ENCODE data around the gene SLC35A2.

The SLC35A2 gene

DNA sequence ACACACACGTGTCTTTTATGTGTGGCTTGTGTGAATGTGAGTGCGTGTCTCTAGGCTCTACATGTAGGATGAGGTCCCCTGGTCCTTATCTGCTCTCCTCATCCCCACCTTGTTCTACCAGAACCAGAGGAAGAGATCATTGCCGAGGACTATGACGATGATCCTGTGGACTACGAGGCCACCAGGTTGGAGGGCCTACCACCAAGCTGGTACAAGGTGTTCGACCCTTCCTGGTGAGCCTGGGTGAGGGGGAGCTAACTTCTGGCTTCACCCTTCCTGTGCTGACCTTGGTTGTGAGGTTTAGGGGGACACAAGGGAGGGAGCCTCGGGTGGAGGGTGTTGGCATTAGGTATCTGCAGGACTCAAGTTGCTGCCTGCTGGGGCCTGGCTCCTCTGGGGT lies 10.4 kb downstream of the SLC35A2 start:
- H3K4me2 ChIP-seq (ENCODE audit: low read length): no peak overlapping the region
- H3K4me1 ChIP-seq: no peaks in the 10 kb centered on the region
- H3K36me3 ChIP-seq (ENCODE audit: control insufficient read depth, insufficient read depth, low read length): no peaks in the 10 kb centered on the region
- TF ChIP-seq, protein P1, sequence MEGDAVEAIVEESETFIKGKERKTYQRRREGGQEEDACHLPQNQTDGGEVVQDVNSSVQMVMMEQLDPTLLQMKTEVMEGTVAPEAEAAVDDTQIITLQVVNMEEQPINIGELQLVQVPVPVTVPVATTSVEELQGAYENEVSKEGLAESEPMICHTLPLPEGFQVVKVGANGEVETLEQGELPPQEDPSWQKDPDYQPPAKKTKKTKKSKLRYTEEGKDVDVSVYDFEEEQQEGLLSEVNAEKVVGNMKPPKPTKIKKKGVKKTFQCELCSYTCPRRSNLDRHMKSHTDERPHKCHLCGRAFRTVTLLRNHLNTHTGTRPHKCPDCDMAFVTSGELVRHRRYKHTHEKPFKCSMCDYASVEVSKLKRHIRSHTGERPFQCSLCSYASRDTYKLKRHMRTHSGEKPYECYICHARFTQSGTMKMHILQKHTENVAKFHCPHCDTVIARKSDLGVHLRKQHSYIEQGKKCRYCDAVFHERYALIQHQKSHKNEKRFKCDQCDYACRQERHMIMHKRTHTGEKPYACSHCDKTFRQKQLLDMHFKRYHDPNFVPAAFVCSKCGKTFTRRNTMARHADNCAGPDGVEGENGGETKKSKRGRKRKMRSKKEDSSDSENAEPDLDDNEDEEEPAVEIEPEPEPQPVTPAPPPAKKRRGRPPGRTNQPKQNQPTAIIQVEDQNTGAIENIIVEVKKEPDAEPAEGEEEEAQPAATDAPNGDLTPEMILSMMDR (IDR thresholded peaks at IDR 0.05): no peak
- H3K27ac ChIP-seq: no peak overlapping the region
- H3K9ac ChIP-seq: no peak overlapping the region
- no peaks in the 10 kb centered on the region for H3K9me3 ChIP-seq (ENCODE audit: control insufficient read depth, low read length)
- H3K4me3 ChIP-seq (ENCODE audit: low read depth, low read length): no peak overlapping the region
- no peak overlapping the region for H2AFZ ChIP-seq
- peaks cover 3% of the 10 kb centered on the region for H3K79me2 ChIP-seq
- no peaks in the 10 kb centered on the region for H3K27me3 ChIP-seq (ENCODE audit: control insufficient read depth, insufficient read depth, low read length)

DNA sequence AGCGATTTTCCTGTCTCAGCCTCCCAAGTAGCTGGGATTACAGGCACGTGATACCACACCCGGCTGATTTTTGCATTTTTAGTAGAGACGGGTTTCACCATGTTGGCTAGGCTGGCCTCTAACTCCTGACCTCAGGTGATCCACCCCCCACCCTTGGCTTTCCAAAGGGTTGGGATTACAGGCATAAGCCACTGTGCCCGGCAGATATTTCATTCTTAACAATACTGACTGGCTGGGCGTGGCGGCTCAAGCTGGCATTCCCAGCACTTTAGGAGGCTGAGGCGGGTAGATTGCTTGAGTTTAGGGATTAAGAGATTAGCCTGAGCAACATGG lies 12.4 kb downstream of the SLC35A2 start:
- H3K4me1 ChIP-seq: no peaks in the 10 kb centered on the region
- no peak overlapping the region for H3K4me3 ChIP-seq (ENCODE audit: low read depth, low read length)
- no peaks in the 10 kb centered on the region for H3K36me3 ChIP-seq (ENCODE audit: control insufficient read depth, insufficient read depth, low read length)
- H3K9me3 ChIP-seq (ENCODE audit: control insufficient read depth, low read length): no peaks in the 10 kb centered on the region
- H3K27ac ChIP-seq: no peak overlapping the region
- no peak overlapping the region for H3K9ac ChIP-seq
- no peak overlapping the region for H2AFZ ChIP-seq
- TF ChIP-seq, protein P1 (IDR thresholded peaks at IDR 0.05): no peak
- peaks cover 3% of the 10 kb centered on the region for H3K79me2 ChIP-seq
- H3K4me2 ChIP-seq (ENCODE audit: low read length): no peak overlapping the region
- H3K27me3 ChIP-seq (ENCODE audit: control insufficient read depth, insufficient read depth, low read length): no peaks in the 10 kb centered on the region

DNA sequence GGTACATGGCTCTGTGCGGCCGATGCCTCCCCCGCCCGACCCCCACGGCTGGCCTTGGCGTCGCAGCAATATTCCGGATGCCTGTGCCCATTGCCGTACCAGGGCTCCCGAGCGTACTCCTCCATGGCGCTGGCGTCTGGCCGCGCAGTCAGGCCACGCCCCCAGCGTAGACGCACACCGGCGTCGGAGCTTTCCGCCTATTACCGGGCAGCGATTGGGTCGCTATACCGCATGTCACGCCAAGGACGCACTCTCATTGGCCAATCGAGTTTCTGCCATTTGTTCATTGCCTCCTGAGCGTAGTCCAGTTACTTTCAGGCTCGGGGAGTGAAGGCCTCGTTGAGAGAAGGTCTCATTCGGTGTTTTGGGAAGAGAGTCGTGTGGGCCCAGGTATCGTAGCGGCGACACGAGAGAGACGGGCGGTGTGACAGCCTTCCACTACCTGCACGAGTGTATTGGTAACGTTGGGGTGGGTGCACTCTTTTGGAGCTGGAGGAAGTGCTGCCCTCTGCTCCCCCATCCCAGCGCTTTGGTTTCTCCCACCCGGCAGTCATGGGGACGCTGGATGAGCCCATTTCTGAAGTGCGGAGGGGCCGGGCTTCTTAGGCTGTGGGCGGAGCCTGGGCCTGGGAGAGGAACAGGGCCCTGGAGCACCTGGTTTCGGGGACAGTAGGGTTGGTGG lies 13.7 kb downstream of the SLC35A2 start, which contains the start of the genes PQBP1 and TIMM17B:
TSS of gene PQBP1 (plus strand) at position 306 of the 682 bp plus-strand sequence. CDS start 580 bp downstream, outside the sequence.
TSS of gene TIMM17B (minus strand) at position 144 of the 682 bp plus-strand sequence. CDS start at position 125, 19 bp downstream.
- H3K9ac ChIP-seq: peak within 1 kb of the TSS; percentile 43
- peak within 1 kb of the TSS; percentile 70 for H2AFZ ChIP-seq
- no peaks in the 10 kb centered on the region for H3K9me3 ChIP-seq (ENCODE audit: control insufficient read depth, low read length)
- peak within 1 kb of the TSS; percentile 88 for H3K4me3 ChIP-seq (ENCODE audit: low read depth, low read length)
- peaks cover 3% of the 10 kb centered on the region for H3K79me2 ChIP-seq
- H3K27ac ChIP-seq: peak within 1 kb of the TSS; percentile 96
- H3K4me1 ChIP-seq: no peaks in the 10 kb centered on the region
- peak within 1 kb of the TSS; percentile 79 for H3K4me2 ChIP-seq (ENCODE audit: low read length)
- TF ChIP-seq, protein P1 (IDR thresholded peaks at IDR 0.05): no peak
- no peaks in the 10 kb centered on the region for H3K27me3 ChIP-seq (ENCODE audit: control insufficient read depth, insufficient read depth, low read length)
- no peaks in the 10 kb centered on the region for H3K36me3 ChIP-seq (ENCODE audit: control insufficient read depth, insufficient read depth, low read length)

DNA sequence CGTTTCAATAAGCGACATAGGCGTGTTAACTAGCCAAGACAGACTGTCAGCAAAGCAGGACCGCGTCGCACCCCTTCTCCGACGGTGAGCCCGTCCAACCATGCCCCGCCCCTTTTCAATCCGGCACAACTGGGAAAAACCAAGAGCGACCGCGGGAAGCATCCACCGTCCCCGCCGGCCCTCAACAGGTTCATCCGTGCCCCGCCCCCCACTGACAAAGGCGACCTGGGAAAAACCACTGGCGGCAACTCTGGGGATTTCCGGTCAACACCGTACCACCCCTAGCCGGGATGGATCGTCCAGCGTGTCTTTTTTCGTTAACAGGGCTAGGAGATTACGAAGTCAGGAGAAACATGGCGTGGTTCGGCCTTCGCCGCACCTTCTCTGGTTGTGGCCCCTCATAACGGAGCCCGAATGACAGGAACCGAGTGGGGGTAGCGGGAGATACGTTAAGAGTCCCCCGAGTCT lies 14.3 kb downstream of the SLC35A2 start:
- H3K27ac ChIP-seq: peak overlapping the region; percentile 96
- no peaks in the 10 kb centered on the region for H3K27me3 ChIP-seq (ENCODE audit: control insufficient read depth, insufficient read depth, low read length)
- H3K4me2 ChIP-seq (ENCODE audit: low read length): peak overlapping the region; percentile 72
- peak overlapping the region; percentile 43 for H3K9ac ChIP-seq
- peak overlapping the region; percentile 70 for H2AFZ ChIP-seq
- no peaks in the 10 kb centered on the region for H3K4me1 ChIP-seq
- TF ChIP-seq, protein P1 (IDR thresholded peaks at IDR 0.05): no peak
- H3K36me3 ChIP-seq (ENCODE audit: control insufficient read depth, insufficient read depth, low read length): no peaks in the 10 kb centered on the region
- H3K4me3 ChIP-seq (ENCODE audit: low read depth, low read length): peak overlapping the region; percentile 88
- H3K9me3 ChIP-seq (ENCODE audit: control insufficient read depth, low read length): no peaks in the 10 kb centered on the region
- H3K79me2 ChIP-seq: peaks cover 3% of the 10 kb centered on the region

DNA sequence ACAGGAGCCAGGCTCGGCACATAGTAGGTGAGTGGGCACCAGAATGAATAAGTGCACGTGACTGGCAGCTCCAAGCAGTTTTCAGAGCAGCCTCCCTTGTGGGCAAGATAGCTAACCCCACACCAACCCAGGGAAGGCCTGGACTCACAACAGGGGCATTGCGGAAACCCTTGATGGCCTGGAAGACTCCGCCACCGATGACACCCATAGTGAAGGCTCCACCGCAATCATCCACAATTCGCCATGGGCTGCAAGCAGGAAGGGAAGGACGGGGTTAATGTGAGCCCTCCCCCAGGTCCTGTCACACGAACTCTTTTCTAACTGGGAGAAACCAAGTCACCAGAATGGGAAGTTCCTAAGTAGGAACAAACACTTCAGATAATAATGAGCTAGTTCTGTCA lies 14.8 kb downstream of the SLC35A2 start:
- Histone ChIP-seq H3K27me3 (ENCODE audit: control insufficient read depth, insufficient read depth, low read length) (no peaks in the 10 kb centered on the region), H3K4me3 (ENCODE audit: low read depth, low read length) (peak overlapping the region; percentile 88), H3K27ac (peak overlapping the region; percentile 96), H3K4me2 (ENCODE audit: low read length) (peak overlapping the region; percentile 72), H3K79me2 (peaks cover 3% of the 10 kb centered on the region), H3K4me1 (peaks cover 3% of the 10 kb centered on the region), H3K9ac (no peak overlapping the region), H3K36me3 (ENCODE audit: control insufficient read depth, insufficient read depth, low read length) (no peaks in the 10 kb centered on the region), H3K9me3 (ENCODE audit: control insufficient read depth, low read length) (no peaks in the 10 kb centered on the region), H2AFZ (peak overlapping the region; percentile 70)
- TF ChIP-seq, protein P1 (IDR thresholded peaks at IDR 0.05): no peak
